H9 (cell line): ENCODE results near the gene HPGD. TPM values are rescaled to one million over a fixed set of nuclear protein-coding genes. Genes with fewer than 3 reads are reported as not detected.
"Not testable (repeated sequence)": the region's sequence is repeated elsewhere in the genome, so short reads cannot be mapped to it uniquely, and the experiment has no call there.

ENCODE experiments used
- DNase-seq: peaks from one replicate; pipeline ENCODE4 v3.0.0-alpha.2; 2017
- H2AFZ ChIP-seq: one replicate; pipeline ENCODE4 v1.6.1; 2013; ENCODE audit warnings: mild to moderate bottlenecking, low read length, control low read depth, moderate library complexity
- H2AK5ac ChIP-seq: 2 replicates; pipeline ENCODE4 v1.6.1; 2013; ENCODE audit warnings: low read length, control low read depth, mixed read lengths; ENCODE audit not compliant: insufficient read length
- H2BK120ac ChIP-seq: one replicate; pipeline ENCODE4 v1.6.1; 2013; ENCODE audit warnings: low read depth, mild to moderate bottlenecking, low read length, control low read depth, inconsistent platforms; ENCODE audit not compliant: poor library complexity, severe bottlenecking
- H2BK12ac ChIP-seq: 2 replicates; pipeline ENCODE4 v1.6.1; 2013; ENCODE audit warnings: low read length, control low read depth, mixed read lengths, low read depth; ENCODE audit not compliant: insufficient read length
- H2BK15ac ChIP-seq: 2 replicates; pipeline ENCODE4 v1.6.1; 2013; ENCODE audit warnings: low read depth, low read length, control low read depth
- H2BK20ac ChIP-seq: one replicate; pipeline ENCODE4 v1.6.1; 2013; ENCODE audit warnings: low read depth, mild to moderate bottlenecking, low read length, control low read depth, inconsistent platforms; ENCODE audit not compliant: poor library complexity, severe bottlenecking
- H2BK5ac ChIP-seq: 2 replicates; pipeline ENCODE4 v1.6.1; 2013; ENCODE audit warnings: low read length, control low read depth, mixed read lengths; ENCODE audit not compliant: insufficient read length
- H3K14ac ChIP-seq: 2 replicates; pipeline ENCODE4 v1.6.1; 2013; ENCODE audit warnings: low read length, control low read depth; ENCODE audit not compliant: insufficient read depth
- H3K18ac ChIP-seq: 2 replicates; pipeline ENCODE4 v1.6.1; 2013; ENCODE audit warnings: low read depth, mild to moderate bottlenecking, mixed read lengths, low read length, control low read depth; ENCODE audit not compliant: insufficient read length
- H3K23ac ChIP-seq: 2 replicates; pipeline ENCODE4 v1.6.1; 2013; ENCODE audit warnings: low read length, control low read depth, mixed read lengths, low read depth; ENCODE audit not compliant: insufficient read length
- H3K23me2 ChIP-seq: 2 replicates; pipeline ENCODE4 v1.6.1; 2013; ENCODE audit warnings: low read depth, mild to moderate bottlenecking, mixed read lengths, low read length, control low read depth; ENCODE audit not compliant: insufficient read length, poor library complexity, severe bottlenecking
- H3K27ac ChIP-seq: 2 replicates; pipeline ENCODE4 v1.5.1; 2013; ENCODE audit warnings: low read length, control low read depth, mixed read lengths, low read depth; ENCODE audit not compliant: insufficient read length
- H3K27me3 ChIP-seq: 2 replicates; pipeline ENCODE4 v1.6.1; 2013; ENCODE audit warnings: low read length, control low read depth, inconsistent platforms; ENCODE audit not compliant: insufficient read depth
- H3K4ac ChIP-seq: 2 replicates; pipeline ENCODE4 v1.6.1; 2013; ENCODE audit warnings: low read depth, mild to moderate bottlenecking, control low read depth, inconsistent platforms, low read length, moderate library complexity
- H3K4me1 ChIP-seq: 2 replicates; pipeline ENCODE4 v1.6.1; 2013; ENCODE audit warnings: low read length, control low read depth, inconsistent platforms; ENCODE audit not compliant: insufficient read depth
- H3K4me2 ChIP-seq: 2 replicates; pipeline ENCODE4 v1.6.1; 2013; ENCODE audit warnings: low read length, control low read depth, mixed read lengths; ENCODE audit not compliant: insufficient read length, insufficient read depth
- H3K56ac ChIP-seq: 2 replicates; pipeline ENCODE4 v1.6.1; 2013; ENCODE audit warnings: low read depth, mild to moderate bottlenecking, mixed read lengths, low read length, control low read depth; ENCODE audit not compliant: insufficient read length
- H3K79me1 ChIP-seq: 2 replicates; pipeline ENCODE4 v1.6.1; 2013; ENCODE audit warnings: low read depth, mild to moderate bottlenecking, moderate library complexity, low read length, control low read depth, inconsistent platforms; ENCODE audit not compliant: insufficient read depth, poor library complexity, severe bottlenecking
- H3K79me2 ChIP-seq: 2 replicates; pipeline ENCODE4 v1.6.1; 2013; ENCODE audit warnings: low read length, control low read depth, inconsistent platforms; ENCODE audit not compliant: insufficient read depth
- H3K9ac ChIP-seq: 2 replicates; pipeline ENCODE4 v1.6.1; 2013; ENCODE audit warnings: low read length, control low read depth, mixed read lengths; ENCODE audit not compliant: insufficient read length; ENCODE audit errors: extremely low read depth
- H3K9me3 ChIP-seq: one replicate; pipeline ENCODE4 v1.6.1; 2013; ENCODE audit warnings: low read depth, low read length, inconsistent platforms; ENCODE audit not compliant: control insufficient read depth
- H3T11ph ChIP-seq: one replicate; pipeline ENCODE4 v1.6.1; 2013; ENCODE audit warnings: mild to moderate bottlenecking, low read length, control low read depth, inconsistent platforms
- H4K20me1 ChIP-seq: one replicate; pipeline ENCODE4 v1.6.1; 2013; ENCODE audit not compliant: control insufficient read depth, insufficient read length, insufficient read depth
- H4K5ac ChIP-seq: 2 replicates; pipeline ENCODE4 v1.6.1; 2013; ENCODE audit warnings: low read depth, mild to moderate bottlenecking, mixed read lengths, low read length, control low read depth; ENCODE audit not compliant: insufficient read length
- H4K8ac ChIP-seq: replicated peaks from 2 replicates; pipeline ENCODE4 v1.6.1; 2013; ENCODE audit warnings: low read length, control low read depth, mixed read lengths, low read depth; ENCODE audit not compliant: insufficient read length
- H4K91ac ChIP-seq: 2 replicates; pipeline ENCODE4 v1.6.1; 2013; ENCODE audit warnings: low read depth, mild to moderate bottlenecking, moderate library complexity, mixed read lengths, low read length, control low read depth; ENCODE audit not compliant: insufficient read length
- H3K27ac Mint-ChIP-seq, 3 experiments: 2 replicates in 2 of 3; 3 replicates in 1 of 3; pipeline ENCODE4 v1.8.0; 2020 to 2021; ENCODE audit warnings: mixed read lengths in 3 of 3, mild to moderate bottlenecking in 1 of 3, moderate library complexity in 1 of 3
- H3K27me3 Mint-ChIP-seq: 2 replicates; pipeline ENCODE4 v1.8.0; 2021; ENCODE audit warnings: low read depth, mild to moderate bottlenecking, moderate library complexity, mixed read lengths
- H3K36me3 Mint-ChIP-seq, 3 experiments: 2 replicates in 2 of 3; 3 replicates in 1 of 3; pipeline ENCODE4 v1.8.0; 2020 to 2021; ENCODE audit warnings: low read depth in 3 of 3, mixed read lengths in 3 of 3; ENCODE audit not compliant: insufficient read depth in 1 of 3
- H3K4me1 Mint-ChIP-seq, 2 experiments: 2 replicates each; pipeline ENCODE4 v1.8.0; 2020; ENCODE audit warnings: mixed read lengths in 2 of 2
- H3K4me3 Mint-ChIP-seq, 2 experiments: 2 replicates in 1 of 2; 3 replicates in 1 of 2; pipeline ENCODE4 v1.8.0; 2020 to 2021; ENCODE audit warnings: mild to moderate bottlenecking in 2 of 2, mixed read lengths in 2 of 2, moderate library complexity in 1 of 2
- H3K9me3 Mint-ChIP-seq, 2 experiments: 2 replicates in 1 of 2; 3 replicates in 1 of 2; pipeline ENCODE4 v1.8.0; 2020; ENCODE audit warnings: mild to moderate bottlenecking in 2 of 2, mixed read lengths in 2 of 2, moderate library complexity in 1 of 2
- WGBS: extraction: QIAGEN DNeasy Blood & Tissue Kit; methylation state at CpG from one replicate; pipeline ENCODE4 v1.1.7; 2013; ENCODE audit warnings: missing lambda C conversion rate, low lambda C conversion rate, mixed read lengths; ENCODE audit not compliant: insufficient read length; ENCODE audit errors: extremely low coverage; 5-methylcytosine and 5-hydroxymethylcytosine counted together
- total RNA-seq: library from RNA; stranded (reverse); gene quantifications from 2 replicates; pipeline ENCODE4 v1.2.1, GENCODE V29; 2021
- TF ChIP-seq, protein P1 (sequence below): fragments of 200-600 bp; sonication (generic); conservative IDR thresholded peaks from 3 replicates; pipeline ENCODE4 v1.8.0; 2021; ENCODE audit warnings: antibody characterized with exemption, mild to moderate bottlenecking

HPGD gene
- total RNA-seq, 1 experiment from 2014 or later = 16.8 TPM

- no peak overlapping the region for H4K5ac ChIP-seq
- H3K27me3 ChIP-seq = no peaks in the 10 kb centered on the region
- H3K79me1 ChIP-seq = no peaks in the 10 kb centered on the region
- no peak overlapping the region for H2AFZ ChIP-seq
- no peak overlapping the region for H3K4me2 ChIP-seq
- no peak overlapping the region for H3K14ac ChIP-seq
- no peaks in the 10 kb centered on the region for H3K9me3 Mint-ChIP-seq
- no peaks in the 10 kb centered on the region for H3K79me2 ChIP-seq
- no peak overlapping the region for H3K4me3 Mint-ChIP-seq
- no peaks in the 10 kb centered on the region for H3K9me3 ChIP-seq
- no peak overlapping the region for H3K27ac ChIP-seq
- H2AK5ac ChIP-seq = no peak overlapping the region
- H3K56ac ChIP-seq = no peak overlapping the region
- no peak overlapping the region for H3K27ac Mint-ChIP-seq
- peaks cover 9 to 10% of the 10 kb centered on the region in 2 experiments for H3K4me1 Mint-ChIP-seq
- H3T11ph ChIP-seq = no peak overlapping the region
- no peak overlapping the region for H2BK20ac ChIP-seq
- H3K23ac ChIP-seq = no peak overlapping the region
- H2BK12ac ChIP-seq = no peak overlapping the region
- H3K18ac ChIP-seq = no peak overlapping the region
- no peaks in the 10 kb centered on the region for H3K23me2 ChIP-seq
- no peak overlapping the region for H3K4ac ChIP-seq
- no peak for DNase-seq
- H4K8ac ChIP-seq = no peak overlapping the region
- no peaks in the 10 kb centered on the region for H3K4me1 ChIP-seq
- no peak overlapping the region for H2BK15ac ChIP-seq
- no peaks in the 10 kb centered on the region for H3K27me3 Mint-ChIP-seq
- no CpG with 5 or more reads among the region's 3 CpGs for WGBS
- H3K36me3 Mint-ChIP-seq = peaks cover 0 to 7% (median 0%) of the 10 kb centered on the region in 3 experiments; a peak in 2 of 7 replicates
- no peak overlapping the region for H3K9ac ChIP-seq
- no peaks in the 10 kb centered on the region for H4K20me1 ChIP-seq
- TF ChIP-seq, protein P1, sequence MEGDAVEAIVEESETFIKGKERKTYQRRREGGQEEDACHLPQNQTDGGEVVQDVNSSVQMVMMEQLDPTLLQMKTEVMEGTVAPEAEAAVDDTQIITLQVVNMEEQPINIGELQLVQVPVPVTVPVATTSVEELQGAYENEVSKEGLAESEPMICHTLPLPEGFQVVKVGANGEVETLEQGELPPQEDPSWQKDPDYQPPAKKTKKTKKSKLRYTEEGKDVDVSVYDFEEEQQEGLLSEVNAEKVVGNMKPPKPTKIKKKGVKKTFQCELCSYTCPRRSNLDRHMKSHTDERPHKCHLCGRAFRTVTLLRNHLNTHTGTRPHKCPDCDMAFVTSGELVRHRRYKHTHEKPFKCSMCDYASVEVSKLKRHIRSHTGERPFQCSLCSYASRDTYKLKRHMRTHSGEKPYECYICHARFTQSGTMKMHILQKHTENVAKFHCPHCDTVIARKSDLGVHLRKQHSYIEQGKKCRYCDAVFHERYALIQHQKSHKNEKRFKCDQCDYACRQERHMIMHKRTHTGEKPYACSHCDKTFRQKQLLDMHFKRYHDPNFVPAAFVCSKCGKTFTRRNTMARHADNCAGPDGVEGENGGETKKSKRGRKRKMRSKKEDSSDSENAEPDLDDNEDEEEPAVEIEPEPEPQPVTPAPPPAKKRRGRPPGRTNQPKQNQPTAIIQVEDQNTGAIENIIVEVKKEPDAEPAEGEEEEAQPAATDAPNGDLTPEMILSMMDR = no peak
- H4K91ac ChIP-seq = no peak overlapping the region
- H2BK120ac ChIP-seq = no peak overlapping the region
- H2BK5ac ChIP-seq = no peak overlapping the region
These were observed 31.8 kb downstream of the HPGD start for GRCh38 chr4:174490451-174490961.

DNA sequence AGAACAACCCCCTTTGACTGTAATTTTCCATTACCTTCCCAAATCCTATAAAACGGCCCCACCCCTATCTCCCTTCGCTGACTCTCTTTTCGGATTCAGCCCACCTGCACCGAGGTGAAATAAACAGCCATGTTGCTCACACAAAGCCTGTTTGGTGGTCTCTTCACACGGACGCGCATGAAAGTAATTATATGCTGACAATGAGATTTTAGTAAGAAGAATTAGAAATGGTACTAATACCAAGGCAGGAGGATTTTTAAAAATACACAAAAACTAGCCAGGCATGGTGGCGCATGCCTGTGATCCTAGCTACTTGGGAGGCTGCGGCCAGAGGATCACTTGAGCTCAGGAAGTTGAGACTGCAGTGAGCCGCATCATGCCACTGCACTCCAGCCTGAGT, 33.9 kb downstream of the HPGD start:
- not testable (repeated sequence) for H2BK120ac ChIP-seq, H2BK20ac ChIP-seq, H2AFZ ChIP-seq, H2BK5ac ChIP-seq, H3K4me1 Mint-ChIP-seq, H3K79me1 ChIP-seq, H4K8ac ChIP-seq, H3K23me2 ChIP-seq, H3K4ac ChIP-seq, H3K9me3 ChIP-seq, H3K18ac ChIP-seq, H3K9me3 Mint-ChIP-seq, H3K4me3 Mint-ChIP-seq, H3K9ac ChIP-seq, H3K27me3 Mint-ChIP-seq, H4K91ac ChIP-seq, H3T11ph ChIP-seq, H3K27ac Mint-ChIP-seq, H2BK15ac ChIP-seq, H4K20me1 ChIP-seq, H3K27me3 ChIP-seq, H2AK5ac ChIP-seq, H3K23ac ChIP-seq, H3K36me3 Mint-ChIP-seq, H3K27ac ChIP-seq, DNase-seq, H3K14ac ChIP-seq, H3K4me1 ChIP-seq, H4K5ac ChIP-seq, H3K79me2 ChIP-seq, H3K4me2 ChIP-seq, H2BK12ac ChIP-seq, H3K56ac ChIP-seq
- no CpG with 5 or more reads among the region's 10 CpGs for WGBS
